HepG2 (cell line): ENCODE measurements around the gene DIPK1B. TPM values are rescaled to one million over a fixed set of nuclear protein-coding genes. Genes with fewer than 3 reads are reported as not detected.

Source experiments
- ATAC-seq: fragments of 200-7000 bp; cut with Tn5 transposase; 3 replicates; pipeline ENCODE4 v1.9.1; 2020; ENCODE audit warnings: mild to moderate bottlenecking, moderate library complexity
- BruUV-seq: library from RNA; stranded (reverse); fragments of 400-500 nt; replicated peaks from 2 replicates; lab custom pipeline; 2021; lab: Mats Ljungman, UMichigan
- CTCF ChIA-PET: fragments of 300-600 bp; formaldehyde crosslinking; extraction: SDS; loops from one replicate; lab custom pipeline; 2021; ENCODE audit warnings: low total read pairs, inconsistent platforms, low intra/inter-chr PET ratio; lab: Yijun Ruan, JAX
- POLR2A ChIA-PET: fragments of 350-600 bp; sonication (Branson Sonifier 250); formaldehyde crosslinking; loops from one replicate; lab custom pipeline; 2020; ENCODE audit warnings: antibody characterized with exemption, inconsistent platforms; lab: Yijun Ruan, JAX
- DNase-seq: peaks from one replicate; pipeline ENCODE4 v3.0.0-alpha.2; 2015; ENCODE audit warnings: low spot score
- FAIRE-seq: peaks from 3 replicates; lab custom pipeline; 2011; peaks lifted over from hg19 to GRCh38; lab: Jason Lieb, UNC
- H2AFZ ChIP-seq: one replicate; pipeline ENCODE4 v1.6.1; 2011; ENCODE audit warnings: low read length, inconsistent platforms
- H3K27ac ChIP-seq: fragments of 300-600 bp; 3 replicates; pipeline ENCODE4 v1.8.0; 2011; ENCODE audit warnings: mixed run types, mild to moderate bottlenecking, mixed read lengths, low read length, inconsistent platforms; ENCODE audit not compliant: insufficient read depth; ENCODE audit errors: extremely low read length
- H3K27me3 ChIP-seq, 2 experiments: fragments of 200-600 bp in 1 of 2; 2 replicates in 1 of 2; 3 replicates in 1 of 2; pipeline versions ENCODE4 v1.6.0 to v1.8.0; 2011; ENCODE audit warnings: low read length in 2 of 2, mild to moderate bottlenecking in 2 of 2, moderate library complexity in 2 of 2, inconsistent platforms in 1 of 2; ENCODE audit not compliant: insufficient read depth in 2 of 2, control insufficient read depth in 1 of 2
- H3K36me3 ChIP-seq, 2 experiments: fragments of 200-600 bp in 1 of 2; replicated peaks in 1 of 2; 2 replicates in 1 of 2; 3 replicates in 1 of 2; pipeline versions ENCODE4 v1.5.1 to v1.8.0; 2011; ENCODE audit warnings: low read length in 2 of 2, inconsistent platforms in 1 of 2; ENCODE audit not compliant: insufficient read depth in 2 of 2, control insufficient read depth in 1 of 2
- H3K4me1 ChIP-seq: 2 replicates; pipeline ENCODE4 v1.5.1; 2012; ENCODE audit warnings: low read length, inconsistent platforms; ENCODE audit not compliant: insufficient read depth
- H3K4me2 ChIP-seq: 2 replicates; pipeline ENCODE4 v1.6.0; 2011; ENCODE audit warnings: low read depth, low read length, inconsistent platforms
- H3K4me3 ChIP-seq, 3 experiments: fragments of 200-600 bp in 1 of 3; sonication (generic), shearing (Covaris generic) in 1 of 3; replicated peaks in 1 of 3; 2 replicates each; pipeline ENCODE4 v1.5.1; 2011 to 2016; ENCODE audit warnings: low read length in 3 of 3, inconsistent platforms in 2 of 3, low read depth in 2 of 3, mild to moderate bottlenecking in 2 of 3, control low read depth in 1 of 3, mixed read lengths in 1 of 3; ENCODE audit not compliant: insufficient read depth in 1 of 3
- H3K79me2 ChIP-seq: one replicate; pipeline ENCODE4 v1.6.1; 2011; ENCODE audit warnings: low read length, inconsistent platforms; ENCODE audit not compliant: insufficient read depth
- H3K9ac ChIP-seq: 2 replicates; pipeline ENCODE4 v1.6.0; 2011; ENCODE audit warnings: mild to moderate bottlenecking, low read depth, low read length, inconsistent platforms; ENCODE audit not compliant: insufficient read depth
- H3K9me3 ChIP-seq: 2 replicates; pipeline ENCODE4 v1.5.1; 2012; ENCODE audit warnings: mild to moderate bottlenecking, low read length
- H4K20me1 ChIP-seq: 2 replicates; pipeline ENCODE4 v1.6.0; 2011; ENCODE audit warnings: inconsistent platforms, mild to moderate bottlenecking, low read length, moderate library complexity; ENCODE audit not compliant: insufficient read depth
- EED ChIP-seq: sonication (generic); formaldehyde crosslinking; IDR thresholded peaks from 2 replicates; pipeline ENCODE4 v1.5.0; 2020; ENCODE audit warnings: mild to moderate bottlenecking, missing genetic modification reagents
- MAFK ChIP-seq, 2 experiments: IDR thresholded peaks in 1 of 2; conservative IDR thresholded peaks in 1 of 2; 2 replicates each; pipeline ENCODE4 v1.6.1; 2011; ENCODE audit warnings: improper control_type of control experiment in 2 of 2, low read length in 2 of 2
- MTF2 ChIP-seq: sonication (generic); formaldehyde crosslinking; IDR thresholded peaks from 2 replicates; pipeline ENCODE4 v1.5.0; 2020; ENCODE audit warnings: missing genetic modification reagents, borderline replicate concordance
- SP1 ChIP-seq, 2 experiments: fragments of 450-650 bp in 1 of 2; sonication (generic) in 1 of 2; formaldehyde crosslinking in 1 of 2; IDR thresholded peaks; 2 replicates each; pipeline versions ENCODE4 v1.4.0 to v1.6.1; 2016 to 2020; ENCODE audit warnings: missing genetic modification reagents in 1 of 2
- ZFP36L2 ChIP-seq: sonication (generic); formaldehyde crosslinking; IDR thresholded peaks from 2 replicates; pipeline ENCODE4 v1.4.0; 2020; ENCODE audit warnings: missing genetic modification reagents
- ZFP41 ChIP-seq: sonication (generic); formaldehyde crosslinking; IDR thresholded peaks from 2 replicates; pipeline ENCODE4 v1.4.0; 2020; ENCODE audit warnings: mild to moderate bottlenecking, missing genetic modification reagents, borderline replicate concordance
- ZNF350 ChIP-seq: sonication (generic); formaldehyde crosslinking; IDR thresholded peaks from 2 replicates; pipeline ENCODE4 v1.4.0; 2020; ENCODE audit warnings: mild to moderate bottlenecking, low read depth, missing genetic modification reagents, borderline replicate concordance
- ZNF547 ChIP-seq: sonication (generic); formaldehyde crosslinking; IDR thresholded peaks from 2 replicates; pipeline ENCODE4 v1.5.1; 2020; ENCODE audit warnings: mild to moderate bottlenecking, missing genetic modification reagents
- ZNF83 ChIP-seq: sonication (generic); formaldehyde crosslinking; IDR thresholded peaks from 2 replicates; pipeline ENCODE4 v1.4.0; 2020; ENCODE audit warnings: missing genetic modification reagents, mild to moderate bottlenecking, borderline replicate concordance
- WGBS: methylation state at CpG from one replicate; pipeline ENCODE4 v1.1.6; 2017; ENCODE audit warnings: low lambda C conversion rate; 5-methylcytosine and 5-hydroxymethylcytosine counted together
- in situ Hi-C: cut with HindIII; loops from 2 replicates; pipeline ENCODE4 v1.10.0; 2017; ENCODE audit warnings: low pct_unique_long_range_greater_than_20kb; ENCODE audit not compliant: extremely low pct_ligation_motif_present
- intact Hi-C: fragments of 100-400 bp; cut with micrococcal nuclease; formaldehyde crosslinking; loops from one replicate; pipeline ENCODE4 v1.10.0; 2022; ENCODE audit not compliant: unreplicated experiment
- polyA plus RNA-seq, 8 experiments: library from polyadenylated mRNA; depleted of rRNA in 3 of 8; stranded (reverse) in 7 of 8; unstranded in 1 of 8; fragments of >200 nt; fragmentation: Illumina TruSeq in 4 of 8; extraction: Trizol in 4 of 8; gene quantifications; 2 replicates each; pipeline versions ENCODE4 v1.2.1 to v1.2.3, GENCODE V29; 2011 to 2016; ENCODE audit warnings: low read depth in 4 of 8, missing spikeins in 1 of 8, mixed read lengths in 1 of 8; ENCODE audit not compliant: insufficient read depth in 1 of 8
- total RNA-seq, 5 experiments: library from RNA; depleted of rRNA; stranded (reverse); fragments of >200 nt; fragmentation: Illumina TruSeq; extraction: Trizol; gene quantifications; 2 replicates each; pipeline ENCODE4 v1.2.3, GENCODE V29; 2016; ENCODE audit warnings: low read depth in 1 of 5
- TF ChIP-seq, protein P1 (sequence below): sonication (generic); formaldehyde crosslinking; IDR thresholded peaks from 2 replicates; pipeline ENCODE4 v1.5.0; 2020; ENCODE audit warnings: missing genetic modification reagents
- TF ChIP-seq, protein P2 (sequence below): sonication (generic); formaldehyde crosslinking; IDR thresholded peaks from 2 replicates; pipeline ENCODE4 v1.5.0; 2020; ENCODE audit warnings: mild to moderate bottlenecking, missing genetic modification reagents
- TF ChIP-seq, protein P3 (sequence below): sonication (generic); formaldehyde crosslinking; IDR thresholded peaks from 2 replicates; pipeline ENCODE4 v1.9.0; 2022; ENCODE audit warnings: low read depth, missing genetic modification reagents
- TF ChIP-seq, protein P4 (sequence below): sonication (generic); formaldehyde crosslinking; IDR thresholded peaks from 2 replicates; pipeline ENCODE4 v1.4.0; 2020; ENCODE audit warnings: missing genetic modification reagents
- TF ChIP-seq, protein P5 (sequence below): sonication (generic); formaldehyde crosslinking; IDR thresholded peaks from 2 replicates; pipeline ENCODE4 v1.8.1; 2022; ENCODE audit warnings: low read depth, mild to moderate bottlenecking, missing genetic modification reagents

The DIPK1B gene
- total and polyA plus RNA-seq, 2 of the 13 experiments (the other 11 are each of a cell fraction or from before 2014, with no cell fraction given), result 0.18 to 3.9 TPM

DNA sequence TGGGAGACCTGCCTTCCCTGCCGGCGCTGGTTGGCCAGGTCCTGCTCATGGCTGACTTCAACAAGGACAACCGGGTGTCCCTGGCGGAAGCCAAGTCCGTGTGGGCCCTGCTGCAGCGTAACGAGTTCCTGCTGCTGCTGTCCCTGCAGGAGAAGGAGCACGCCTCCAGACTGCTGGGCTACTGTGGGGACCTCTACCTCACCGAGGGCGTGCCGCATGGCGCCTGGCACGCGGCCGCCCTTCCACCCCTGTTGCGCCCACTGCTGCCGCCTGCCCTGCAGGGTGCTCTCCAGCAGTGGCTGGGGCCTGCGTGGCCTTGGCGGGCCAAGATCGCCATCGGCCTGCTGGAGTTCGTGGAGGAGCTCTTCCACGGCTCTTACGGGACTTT lies 10.6 kb downstream of the DIPK1B start:
- Histone ChIP-seq H2AFZ (no peak overlapping the region), H3K9me3 (no peaks in the 10 kb centered on the region), H3K27ac (no peak overlapping the region), H3K27me3 (no peaks in the 10 kb centered on the region; a peak in 1 of 5 replicates), H4K20me1 (peaks cover 52% of the 10 kb centered on the region), H3K9ac (no peak overlapping the region), H3K4me1 (peaks cover 31% of the 10 kb centered on the region), H3K79me2 (peaks cover 24% of the 10 kb centered on the region), H3K36me3 (peaks cover 11 to 20% of the 10 kb centered on the region in 2 experiments; a peak in 4 of 5 replicates), H3K4me2 (no peak overlapping the region), H3K4me3 (no peak overlapping the region)
- 100% methylated on average over 2 of the region's 24 CpGs for WGBS
- FAIRE-seq (no peak), DNase-seq (no peak), ATAC-seq (no peak)
- in situ Hi-C loops (no loop called here), intact Hi-C loops (no loop called here)
- POLR2A ChIA-PET, result no interaction called here
- no TSS peak for BruUV-seq
- CTCF ChIA-PET, result no interaction called here
- TF ChIP-seq, protein P1, sequence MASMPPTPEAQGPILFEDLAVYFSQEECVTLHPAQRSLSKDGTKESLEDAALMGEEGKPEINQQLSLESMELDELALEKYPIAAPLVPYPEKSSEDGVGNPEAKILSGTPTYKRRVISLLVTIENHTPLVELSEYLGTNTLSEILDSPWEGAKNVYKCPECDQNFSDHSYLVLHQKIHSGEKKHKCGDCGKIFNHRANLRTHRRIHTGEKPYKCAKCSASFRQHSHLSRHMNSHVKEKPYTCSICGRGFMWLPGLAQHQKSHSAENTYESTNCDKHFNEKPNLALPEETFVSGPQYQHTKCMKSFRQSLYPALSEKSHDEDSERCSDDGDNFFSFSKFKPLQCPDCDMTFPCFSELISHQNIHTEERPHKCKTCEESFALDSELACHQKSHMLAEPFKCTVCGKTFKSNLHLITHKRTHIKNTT (CRISPR knock-in tag), result no peak
- TF ChIP-seq SP1 (IDR thresholded peaks at IDR 0.05) (no peak), SP1 (CRISPR knock-in tag; IDR thresholded peaks at IDR 0.05) (no peak), ZNF547 (CRISPR knock-in tag) (no peak), ZFP41 (CRISPR knock-in tag) (no peak), MTF2 (CRISPR knock-in tag) (no peak), ZFP36L2 (no peak), ZNF350 (no peak), ZNF83 (no peak), EED (CRISPR knock-in tag) (no peak), MAFK (conservative IDR thresholded peaks at IDR 0.05 in 1 of 2, IDR thresholded peaks at IDR 0.05 in 1 of 2; ENCODE audit: low read length in 2 of 2) (no peak)
- TF ChIP-seq, protein P2, sequence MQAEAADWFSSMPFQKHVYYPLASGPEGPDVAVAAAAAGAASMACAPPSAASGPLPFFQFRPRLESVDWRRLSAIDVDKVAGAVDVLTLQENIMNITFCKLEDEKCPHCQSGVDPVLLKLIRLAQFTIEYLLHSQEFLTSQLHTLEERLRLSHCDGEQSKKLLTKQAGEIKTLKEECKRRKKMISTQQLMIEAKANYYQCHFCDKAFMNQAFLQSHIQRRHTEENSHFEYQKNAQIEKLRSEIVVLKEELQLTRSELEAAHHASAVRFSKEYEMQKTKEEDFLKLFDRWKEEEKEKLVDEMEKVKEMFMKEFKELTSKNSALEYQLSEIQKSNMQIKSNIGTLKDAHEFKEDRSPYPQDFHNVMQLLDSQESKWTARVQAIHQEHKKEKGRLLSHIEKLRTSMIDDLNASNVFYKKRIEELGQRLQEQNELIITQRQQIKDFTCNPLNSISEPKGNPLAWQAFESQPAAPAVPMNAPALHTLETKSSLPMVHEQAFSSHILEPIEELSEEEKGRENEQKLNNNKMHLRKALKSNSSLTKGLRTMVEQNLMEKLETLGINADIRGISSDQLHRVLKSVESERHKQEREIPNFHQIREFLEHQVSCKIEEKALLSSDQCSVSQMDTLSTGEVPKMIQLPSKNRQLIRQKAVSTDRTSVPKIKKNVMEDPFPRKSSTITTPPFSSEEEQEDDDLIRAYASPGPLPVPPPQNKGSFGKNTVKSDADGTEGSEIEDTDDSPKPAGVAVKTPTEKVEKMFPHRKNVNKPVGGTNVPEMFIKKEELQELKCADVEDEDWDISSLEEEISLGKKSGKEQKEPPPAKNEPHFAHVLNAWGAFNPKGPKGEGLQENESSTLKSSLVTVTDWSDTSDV (CRISPR knock-in tag), result no peak
- TF ChIP-seq, protein P3, sequence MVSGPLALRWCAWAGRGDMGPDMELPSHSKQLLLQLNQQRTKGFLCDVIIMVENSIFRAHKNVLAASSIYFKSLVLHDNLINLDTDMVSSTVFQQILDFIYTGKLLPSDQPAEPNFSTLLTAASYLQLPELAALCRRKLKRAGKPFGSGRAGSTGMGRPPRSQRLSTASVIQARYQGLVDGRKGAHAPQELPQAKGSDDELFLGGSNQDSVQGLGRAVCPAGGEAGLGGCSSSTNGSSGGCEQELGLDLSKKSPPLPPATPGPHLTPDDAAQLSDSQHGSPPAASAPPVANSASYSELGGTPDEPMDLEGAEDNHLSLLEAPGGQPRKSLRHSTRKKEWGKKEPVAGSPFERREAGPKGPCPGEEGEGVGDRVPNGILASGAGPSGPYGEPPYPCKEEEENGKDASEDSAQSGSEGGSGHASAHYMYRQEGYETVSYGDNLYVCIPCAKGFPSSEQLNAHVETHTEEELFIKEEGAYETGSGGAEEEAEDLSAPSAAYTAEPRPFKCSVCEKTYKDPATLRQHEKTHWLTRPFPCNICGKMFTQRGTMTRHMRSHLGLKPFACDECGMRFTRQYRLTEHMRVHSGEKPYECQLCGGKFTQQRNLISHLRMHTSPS (CRISPR knock-in tag), result no peak
- TF ChIP-seq, protein P4, sequence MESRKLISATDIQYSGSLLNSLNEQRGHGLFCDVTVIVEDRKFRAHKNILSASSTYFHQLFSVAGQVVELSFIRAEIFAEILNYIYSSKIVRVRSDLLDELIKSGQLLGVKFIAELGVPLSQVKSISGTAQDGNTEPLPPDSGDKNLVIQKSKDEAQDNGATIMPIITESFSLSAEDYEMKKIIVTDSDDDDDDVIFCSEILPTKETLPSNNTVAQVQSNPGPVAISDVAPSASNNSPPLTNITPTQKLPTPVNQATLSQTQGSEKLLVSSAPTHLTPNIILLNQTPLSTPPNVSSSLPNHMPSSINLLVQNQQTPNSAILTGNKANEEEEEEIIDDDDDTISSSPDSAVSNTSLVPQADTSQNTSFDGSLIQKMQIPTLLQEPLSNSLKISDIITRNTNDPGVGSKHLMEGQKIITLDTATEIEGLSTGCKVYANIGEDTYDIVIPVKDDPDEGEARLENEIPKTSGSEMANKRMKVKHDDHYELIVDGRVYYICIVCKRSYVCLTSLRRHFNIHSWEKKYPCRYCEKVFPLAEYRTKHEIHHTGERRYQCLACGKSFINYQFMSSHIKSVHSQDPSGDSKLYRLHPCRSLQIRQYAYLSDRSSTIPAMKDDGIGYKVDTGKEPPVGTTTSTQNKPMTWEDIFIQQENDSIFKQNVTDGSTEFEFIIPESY (CRISPR knock-in tag), result peak; percentile 88
- TF ChIP-seq, protein P5, sequence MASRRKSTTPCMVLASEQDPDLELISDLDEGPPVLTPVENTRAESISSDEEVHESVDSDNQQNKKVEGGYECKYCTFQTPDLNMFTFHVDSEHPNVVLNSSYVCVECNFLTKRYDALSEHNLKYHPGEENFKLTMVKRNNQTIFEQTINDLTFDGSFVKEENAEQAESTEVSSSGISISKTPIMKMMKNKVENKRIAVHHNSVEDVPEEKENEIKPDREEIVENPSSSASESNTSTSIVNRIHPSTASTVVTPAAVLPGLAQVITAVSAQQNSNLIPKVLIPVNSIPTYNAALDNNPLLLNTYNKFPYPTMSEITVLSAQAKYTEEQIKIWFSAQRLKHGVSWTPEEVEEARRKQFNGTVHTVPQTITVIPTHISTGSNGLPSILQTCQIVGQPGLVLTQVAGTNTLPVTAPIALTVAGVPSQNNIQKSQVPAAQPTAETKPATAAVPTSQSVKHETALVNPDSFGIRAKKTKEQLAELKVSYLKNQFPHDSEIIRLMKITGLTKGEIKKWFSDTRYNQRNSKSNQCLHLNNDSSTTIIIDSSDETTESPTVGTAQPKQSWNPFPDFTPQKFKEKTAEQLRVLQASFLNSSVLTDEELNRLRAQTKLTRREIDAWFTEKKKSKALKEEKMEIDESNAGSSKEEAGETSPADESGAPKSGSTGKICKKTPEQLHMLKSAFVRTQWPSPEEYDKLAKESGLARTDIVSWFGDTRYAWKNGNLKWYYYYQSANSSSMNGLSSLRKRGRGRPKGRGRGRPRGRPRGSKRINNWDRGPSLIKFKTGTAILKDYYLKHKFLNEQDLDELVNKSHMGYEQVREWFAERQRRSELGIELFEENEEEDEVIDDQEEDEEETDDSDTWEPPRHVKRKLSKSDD, result peak; percentile 64; the same call in 1 of the 2 replicates
